LNCAP (cell line): ENCODE results near the gene AGAP2.

Source experiments
- TF ChIP-seq, protein P1 (sequence below): fragments of 450-650 bp; IDR thresholded peaks from 2 replicates; pipeline ENCODE4 v1.5.1; 2017; ENCODE audit warnings: mild to moderate bottlenecking

Gene AGAP2

DNA sequence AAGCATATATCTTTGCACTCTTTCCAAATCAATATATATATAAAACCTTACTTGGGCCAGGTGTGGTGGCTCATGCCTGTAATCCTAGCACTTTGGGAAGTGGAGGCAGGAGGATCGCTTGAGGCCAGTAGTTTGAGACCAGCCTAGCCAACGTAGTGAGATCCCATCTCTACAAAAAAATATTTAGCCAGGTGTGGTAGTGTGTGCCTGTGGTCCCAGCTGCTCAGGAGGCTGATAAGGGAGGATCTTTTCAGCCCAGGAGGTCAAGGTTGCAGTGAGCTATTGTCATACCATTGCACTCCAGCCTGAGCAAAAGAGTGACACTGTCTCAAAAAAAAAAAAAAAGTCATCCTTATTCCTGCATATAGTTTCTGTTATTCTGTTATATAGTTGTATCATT lies 30.2 kb downstream of the AGAP2 start:
- TF ChIP-seq, protein P1, sequence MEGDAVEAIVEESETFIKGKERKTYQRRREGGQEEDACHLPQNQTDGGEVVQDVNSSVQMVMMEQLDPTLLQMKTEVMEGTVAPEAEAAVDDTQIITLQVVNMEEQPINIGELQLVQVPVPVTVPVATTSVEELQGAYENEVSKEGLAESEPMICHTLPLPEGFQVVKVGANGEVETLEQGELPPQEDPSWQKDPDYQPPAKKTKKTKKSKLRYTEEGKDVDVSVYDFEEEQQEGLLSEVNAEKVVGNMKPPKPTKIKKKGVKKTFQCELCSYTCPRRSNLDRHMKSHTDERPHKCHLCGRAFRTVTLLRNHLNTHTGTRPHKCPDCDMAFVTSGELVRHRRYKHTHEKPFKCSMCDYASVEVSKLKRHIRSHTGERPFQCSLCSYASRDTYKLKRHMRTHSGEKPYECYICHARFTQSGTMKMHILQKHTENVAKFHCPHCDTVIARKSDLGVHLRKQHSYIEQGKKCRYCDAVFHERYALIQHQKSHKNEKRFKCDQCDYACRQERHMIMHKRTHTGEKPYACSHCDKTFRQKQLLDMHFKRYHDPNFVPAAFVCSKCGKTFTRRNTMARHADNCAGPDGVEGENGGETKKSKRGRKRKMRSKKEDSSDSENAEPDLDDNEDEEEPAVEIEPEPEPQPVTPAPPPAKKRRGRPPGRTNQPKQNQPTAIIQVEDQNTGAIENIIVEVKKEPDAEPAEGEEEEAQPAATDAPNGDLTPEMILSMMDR = no peak

DNA sequence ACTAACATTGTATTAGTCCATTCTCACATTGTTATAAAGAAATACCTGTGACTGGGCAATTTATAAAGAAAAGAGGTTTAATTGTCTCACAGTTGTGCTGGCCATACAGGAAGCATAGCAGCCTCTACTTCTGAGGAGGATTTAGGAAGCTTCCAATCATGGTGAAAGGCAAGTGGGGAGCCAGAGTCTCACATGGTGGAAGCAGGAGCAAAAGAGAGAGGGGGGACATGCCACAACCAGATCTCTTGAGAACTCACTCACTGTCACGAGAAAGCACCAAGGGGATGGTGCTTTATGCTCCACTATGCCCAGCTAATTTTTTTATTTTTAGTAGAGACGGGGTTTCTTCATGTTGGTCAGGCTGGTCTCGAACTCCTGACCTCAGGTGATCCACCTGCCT lies 31.3 kb downstream of the AGAP2 start:
- TF ChIP-seq, protein P1 = no peak

DNA sequence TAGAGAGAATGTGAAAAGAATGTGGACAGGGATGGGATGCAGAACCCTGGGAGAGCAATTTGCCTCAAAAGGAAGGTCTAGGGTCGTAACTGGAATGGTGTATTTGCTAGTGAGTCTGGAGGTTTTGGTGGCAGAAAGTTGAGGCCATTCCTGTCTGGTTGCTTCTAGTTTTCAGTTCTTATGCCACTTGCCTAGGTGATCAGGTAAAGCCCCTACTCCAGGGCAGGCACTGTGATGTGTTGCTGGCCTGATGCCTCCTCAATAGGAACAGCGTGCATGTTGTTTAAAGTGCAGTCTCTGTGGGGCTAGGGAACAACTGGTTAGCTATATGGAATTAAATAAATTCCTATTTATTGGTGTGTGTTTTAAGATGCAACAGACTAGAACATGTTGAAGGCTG lies 38.2 kb downstream of the AGAP2 start:
- TF ChIP-seq, protein P1 = no peak

DNA sequence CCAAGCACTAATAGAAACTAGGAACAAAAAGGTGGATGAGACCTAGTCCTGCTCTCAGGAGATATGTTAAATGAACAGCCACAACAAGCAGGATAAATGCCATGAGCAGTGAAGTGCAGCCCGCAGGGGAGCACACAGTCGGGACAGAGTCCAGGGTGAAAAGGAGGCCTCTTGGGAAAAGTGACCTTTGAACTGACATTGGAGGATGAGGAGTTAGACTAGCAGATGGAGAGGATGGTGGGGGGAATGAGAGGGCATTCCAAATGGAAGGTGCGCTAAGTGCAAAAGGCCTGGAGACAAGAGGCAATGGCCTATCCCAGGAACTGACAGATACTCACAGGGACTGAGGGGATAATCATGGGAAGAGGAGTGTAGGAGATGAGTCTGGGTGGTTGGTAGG lies 40.1 kb downstream of the AGAP2 start:
- TF ChIP-seq, protein P1 = no peak

DNA sequence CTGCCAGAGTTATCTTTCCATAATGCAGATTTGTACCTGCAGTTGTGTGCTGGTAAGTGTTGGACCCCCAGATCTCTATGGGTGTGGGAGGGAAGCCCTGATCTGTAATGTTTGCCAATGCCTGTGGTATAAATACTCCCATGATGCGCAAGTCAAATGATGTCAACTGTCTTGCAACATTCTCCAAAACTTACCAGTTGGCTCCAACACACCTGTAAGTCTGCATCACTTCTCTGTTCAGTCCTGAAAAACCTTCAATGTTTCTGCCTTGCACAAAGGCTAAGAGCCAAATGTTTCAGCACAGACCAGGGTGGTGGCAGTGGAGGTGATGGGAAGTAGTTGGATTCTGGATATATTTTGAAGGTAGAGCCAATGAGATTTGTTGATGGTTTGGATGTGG lies 41.5 kb downstream of the AGAP2 start:
- TF ChIP-seq, protein P1 = no peak

DNA sequence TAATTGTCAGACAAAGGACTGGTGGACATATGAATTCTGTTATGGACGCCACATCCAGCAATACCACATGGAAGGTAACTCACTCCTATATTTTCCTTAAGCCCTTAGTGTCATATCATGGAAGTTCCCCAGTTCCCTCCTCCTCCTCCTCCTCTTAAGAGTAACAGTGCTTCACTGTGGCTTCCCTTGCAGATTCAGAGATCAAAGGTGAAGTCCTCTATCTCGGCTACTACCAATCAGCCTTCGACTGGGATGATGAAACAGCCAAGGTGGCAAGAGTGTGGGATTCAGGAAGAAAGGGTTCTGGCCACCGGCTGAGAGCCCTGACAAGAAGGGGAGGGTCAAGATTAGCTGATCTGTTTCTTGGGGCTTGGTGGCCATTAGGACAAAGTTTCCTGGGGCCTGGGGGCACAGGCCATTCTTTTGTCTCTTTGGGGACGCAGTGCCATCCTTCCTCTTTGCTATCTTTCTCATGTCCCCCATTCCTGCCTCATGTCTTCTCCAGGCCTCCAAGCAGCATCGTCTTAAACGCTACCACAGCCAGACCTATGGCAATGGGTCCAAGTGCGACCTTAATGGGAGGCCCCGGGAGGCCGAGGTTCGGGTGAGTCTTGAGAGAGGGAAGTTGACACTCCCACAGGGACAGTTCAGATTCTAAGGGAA lies 42.6 kb downstream of the AGAP2 start:
- TF ChIP-seq, protein P1 = no peak

DNA sequence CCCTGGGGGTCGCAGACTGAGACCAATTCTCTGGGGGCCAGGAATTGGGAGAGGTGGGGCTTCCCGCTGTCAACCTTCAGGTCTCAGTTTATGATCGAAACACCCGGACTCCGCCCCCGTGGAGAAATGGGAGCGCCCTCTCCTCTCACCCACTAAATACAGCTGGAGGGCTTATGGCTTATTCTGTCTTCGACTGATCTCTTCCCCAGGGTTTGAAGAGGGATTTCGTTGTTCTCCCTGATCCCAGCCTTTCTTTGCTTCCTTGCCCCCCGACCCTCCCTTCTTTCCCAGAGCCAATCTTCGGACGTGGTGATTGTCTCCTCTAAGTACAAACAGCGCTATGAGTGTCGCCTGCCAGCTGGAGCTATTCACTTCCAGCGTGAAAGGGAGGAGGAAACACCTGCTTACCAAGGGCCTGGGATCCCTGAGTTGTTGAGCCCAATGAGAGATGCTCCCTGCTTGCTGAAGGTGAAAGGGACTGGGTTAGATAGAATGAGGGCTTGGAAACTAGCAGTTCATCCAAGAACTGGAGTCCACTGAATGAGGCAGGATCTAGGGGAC lies 44.0 kb downstream of the AGAP2 start:
- TF ChIP-seq, protein P1 = no peak
